ENCODE measurements around the gene LPCAT1.
"Not testable (repeated sequence)": the region's sequence is repeated elsewhere in the genome, so short reads cannot be mapped to it uniquely, and the experiment has no call there.

The LPCAT1 gene

GRCh38 chr5:1440098-1440493, 83.7 kb downstream of the LPCAT1 start:
- DNase-seq: no peak

- DNase-seq: no peak
Observed at GRCh38 chr5:1439388-1440097, 84.2 kb downstream of the LPCAT1 start.

- DNase-seq: no peak
Observed at GRCh38 chr5:1438871-1439270, 84.9 kb downstream of the LPCAT1 start.

GRCh38 chr5:1437876-1438559, 85.7 kb downstream of the LPCAT1 start:
- DNase-seq: no peak

GRCh38 chr5:1437226-1437829, 86.4 kb downstream of the LPCAT1 start:
- DNase-seq: no peak

GRCh38 chr5:1436681-1437080, 87.1 kb downstream of the LPCAT1 start:
- DNase-seq: no peak

- DNase-seq: no peak
Observed at GRCh38 chr5:1436036-1436435, 87.7 kb downstream of the LPCAT1 start.

- DNase-seq: no peak
Observed at GRCh38 chr5:1435369-1435768, 88.4 kb downstream of the LPCAT1 start.

- no peak for DNase-seq
Observed at GRCh38 chr5:1432296-1432695, 91.5 kb downstream of the LPCAT1 start.

- no peak for DNase-seq
Observed at GRCh38 chr5:1431896-1432295, 91.9 kb downstream of the LPCAT1 start.

- no peak for DNase-seq
Observed at GRCh38 chr5:1431021-1431811, 92.5 kb downstream of the LPCAT1 start.

GRCh38 chr5:1430121-1430795, 93.5 kb downstream of the LPCAT1 start:
- no peak for DNase-seq

GRCh38 chr5:1429496-1429895, 94.3 kb downstream of the LPCAT1 start:
- no peak for DNase-seq

GRCh38 chr5:1429066-1429465, 94.7 kb downstream of the LPCAT1 start:
- DNase-seq: no peak

- no peak for DNase-seq
Observed at GRCh38 chr5:1428107-1428506, 95.7 kb downstream of the LPCAT1 start.

GRCh38 chr5:1424716-1425115, 99.0 kb downstream of the LPCAT1 start:
- DNase-seq: no peak

- no peak for DNase-seq
Observed at GRCh38 chr5:1423901-1424603, 99.7 kb downstream of the LPCAT1 start.

GRCh38 chr5:1422522-1422921, 101.2 kb downstream of the LPCAT1 start:
- not testable (repeated sequence) for DNase-seq

GRCh38 chr5:1421521-1422341, 102.0 kb downstream of the LPCAT1 start:
- DNase-seq: no peak

GRCh38 chr5:1420211-1421195, 103.3 kb downstream of the LPCAT1 start:
- no peak for DNase-seq

Measured in NCI-H1105 (cell line).